Neutrophil (primary cell): Measurements from ENCODE around the gene CYP1A2.
A peak's percentile ranks its signal among the peaks of the same experiment; 100 is the strongest.
"Not testable (repeated sequence)": the region's sequence is repeated elsewhere in the genome, so short reads cannot be mapped to it uniquely, and the experiment has no call there.

Experiments
- H3K27ac ChIP-seq: fragments of 200-600 bp; sonication (generic); 2 replicates; pipeline ENCODE4 v1.5.1; 2016; ENCODE audit warnings: mild to moderate bottlenecking, moderate library complexity
- H3K27me3 ChIP-seq: fragments of 200-600 bp; sonication (generic); 2 replicates; pipeline ENCODE4 v1.6.0; 2016; ENCODE audit warnings: mild to moderate bottlenecking
- H3K36me3 ChIP-seq: fragments of 200-600 bp; sonication (generic); 2 replicates; pipeline ENCODE4 v1.5.1; 2017
- H3K4me1 ChIP-seq, 2 experiments: fragments of 200-600 bp in 1 of 2; sonication (generic) in 1 of 2; 1 replicate in 1 of 2; 2 replicates in 1 of 2; pipeline versions ENCODE4 v1.5.1 to v1.6.1; 2013 to 2016; ENCODE audit warnings: low read depth in 1 of 2, low read length in 1 of 2, mild to moderate bottlenecking in 1 of 2, moderate library complexity in 1 of 2; ENCODE audit not compliant: control insufficient read depth in 1 of 2, insufficient read depth in 1 of 2
- H3K4me3 ChIP-seq, 2 experiments: fragments of 200-600 bp in 1 of 2; sonication (generic) in 1 of 2; 1 replicate in 1 of 2; 2 replicates in 1 of 2; pipeline ENCODE4 v1.5.1; 2013 to 2016; ENCODE audit warnings: low read depth in 1 of 2, low read length in 1 of 2, mild to moderate bottlenecking in 1 of 2, moderate library complexity in 1 of 2
- H3K9me3 ChIP-seq: fragments of 200-600 bp; sonication (generic); 2 replicates; pipeline ENCODE4 v1.5.1; 2016
- CTCF ChIP-seq: fragments of 200-600 bp; sonication (generic); IDR thresholded peaks from 2 replicates; pipeline ENCODE4 v1.5.1; 2016; ENCODE audit warnings: antibody characterized with exemption

CYP1A2 gene

GRCh38 chr15:74783072-74783807 lies 34.6 kb downstream of the CYP1A2 start:
- Histone ChIP-seq H3K9me3 (no peaks in the 10 kb centered on the region), H3K27ac (peak overlapping the region; percentile 100), H3K4me3 (peak overlapping the region; percentile 95 to 99), H3K27me3 (no peaks in the 10 kb centered on the region), H3K36me3 (peaks cover 12% of the 10 kb centered on the region), H3K4me1 (peaks cover 81 to 92% of the 10 kb centered on the region in 2 experiments)
- peak; percentile 55 for TF ChIP-seq CTCF

GRCh38 chr15:74783808-74784175 lies 35.1 kb downstream of the CYP1A2 start:
- TF ChIP-seq CTCF: no peak
- Histone ChIP-seq H3K4me1 (peaks cover 81 to 92% of the 10 kb centered on the region in 2 experiments), H3K9me3 (no peaks in the 10 kb centered on the region), H3K27ac (peak overlapping the region; percentile 100), H3K36me3 (peaks cover 12% of the 10 kb centered on the region), H3K27me3 (no peaks in the 10 kb centered on the region), H3K4me3 (peak overlapping the region; percentile 95 to 99)

GRCh38 chr15:74784426-74785193 lies 36.0 kb downstream of the CYP1A2 start:
- Histone ChIP-seq H3K27ac (peak overlapping the region; percentile 100), H3K4me3 (peak overlapping the region; percentile 95 to 99), H3K4me1 (peaks cover 81 to 92% of the 10 kb centered on the region in 2 experiments), H3K36me3 (peaks cover 12% of the 10 kb centered on the region), H3K27me3 (no peaks in the 10 kb centered on the region), H3K9me3 (no peaks in the 10 kb centered on the region)
- TF ChIP-seq CTCF: no peak

- no peaks in the 10 kb centered on the region for H3K27me3 ChIP-seq
- peaks cover 12% of the 10 kb centered on the region for H3K36me3 ChIP-seq
- peak overlapping the region; percentile 100 for H3K27ac ChIP-seq
- no peak for TF ChIP-seq CTCF
- H3K4me3 ChIP-seq: peak overlapping the region; percentile 95 to 99
- H3K9me3 ChIP-seq: no peaks in the 10 kb centered on the region
- H3K4me1 ChIP-seq: peaks cover 81 to 92% of the 10 kb centered on the region in 2 experiments
These were observed 36.8 kb downstream of the CYP1A2 start for GRCh38 chr15:74785194-74786032.

GRCh38 chr15:74786081-74786480 lies 37.4 kb downstream of the CYP1A2 start:
- H3K27ac ChIP-seq: peak overlapping the region; percentile 100
- peaks cover 12% of the 10 kb centered on the region for H3K36me3 ChIP-seq
- H3K4me3 ChIP-seq: peak overlapping the region; percentile 95 to 99
- H3K9me3 ChIP-seq, H3K27me3 ChIP-seq: not testable (repeated sequence)
- H3K4me1 ChIP-seq: peaks cover 81 to 92% of the 10 kb centered on the region in 2 experiments
